CD4-positive, alpha-beta T cell (primary cell): ENCODE measurements around the gene TTLL11. TPM values are rescaled to one million over a fixed set of nuclear protein-coding genes. Genes with fewer than 3 reads are reported as not detected.
"Not testable (repeated sequence)": the region's sequence is repeated elsewhere in the genome, so short reads cannot be mapped to it uniquely, and the experiment has no call there.

Experiments
- ATAC-seq: fragments of 200-7000 bp; cut with Tn5 transposase; one replicate; pipeline ENCODE4 v1.10.0; 2022; ENCODE audit warnings: mild to moderate bottlenecking; ENCODE audit not compliant: poor library complexity
- CTCF ChIA-PET: fragments of 350-600 bp; sonication (Branson Sonifier 250); formaldehyde crosslinking; loops from one replicate; lab custom pipeline; 2021; ENCODE audit warnings: antibody characterized with exemption, inconsistent platforms; lab: Charles Lee
- POLR2A ChIA-PET: fragments of 350-600 bp; sonication (Branson Sonifier 250); formaldehyde crosslinking; loops from one replicate; lab custom pipeline; 2021; ENCODE audit warnings: antibody characterized with exemption, inconsistent platforms; lab: Charles Lee
- DNase-seq, 14 experiments: peaks; one replicate each; pipeline ENCODE4 v3.0.0-alpha.2; 2013 to 2020; ENCODE audit warnings: mixed read lengths in 2 of 14
- H3K27ac ChIP-seq, 2 donors: one replicate each; pipeline versions ENCODE4 v1.5.1 to v1.7.0; 2013; ENCODE audit warnings: low read length in 2 of 2, low read depth in 1 of 2, mild to moderate bottlenecking in 1 of 2
- H3K27me3 ChIP-seq, 2 experiments: 1 replicate in 1 of 2; 2 replicates in 1 of 2; pipeline versions ENCODE4 v1.6.1 to v1.7.0; 2013; ENCODE audit warnings: low read length in 2 of 2, control low read depth in 1 of 2, mild to moderate bottlenecking in 1 of 2, moderate library complexity in 1 of 2; ENCODE audit not compliant: insufficient read depth in 2 of 2, control insufficient read depth in 1 of 2
- H3K36me3 ChIP-seq: one replicate; pipeline ENCODE4 v1.6.1; 2013; ENCODE audit warnings: low read length, control low read depth; ENCODE audit not compliant: insufficient read depth
- H3K4me1 ChIP-seq: one replicate; pipeline ENCODE4 v1.6.1; 2013; ENCODE audit warnings: low read length, control low read depth; ENCODE audit not compliant: insufficient read depth
- H3K4me3 ChIP-seq: one replicate; pipeline ENCODE4 v1.5.1; 2013; ENCODE audit warnings: mild to moderate bottlenecking, low read length, moderate library complexity
- H3K9me3 ChIP-seq, 2 experiments: 1 replicate in 1 of 2; 2 replicates in 1 of 2; pipeline versions ENCODE4 v1.6.1 to v1.7.0; 2013; ENCODE audit warnings: low read length in 2 of 2, mild to moderate bottlenecking in 2 of 2, control low read depth in 1 of 2, moderate library complexity in 1 of 2; ENCODE audit not compliant: control insufficient read depth in 1 of 2, insufficient read depth in 1 of 2
- H3K27ac Mint-ChIP-seq: one replicate; pipeline ENCODE4 v1.8.0; 2020; ENCODE audit warnings: mixed read lengths
- H3K27me3 Mint-ChIP-seq: one replicate; pipeline ENCODE4 v1.8.0; 2021; ENCODE audit warnings: mixed read lengths
- H3K36me3 Mint-ChIP-seq: one replicate; pipeline ENCODE4 v1.8.0; 2021; ENCODE audit warnings: low read depth, mixed read lengths
- H3K4me1 Mint-ChIP-seq: one replicate; pipeline ENCODE4 v1.8.0; 2021; ENCODE audit warnings: low read depth, mixed read lengths
- H3K4me3 Mint-ChIP-seq: one replicate; pipeline ENCODE4 v1.8.0; 2020; ENCODE audit warnings: mild to moderate bottlenecking, mixed read lengths
- H3K9me3 Mint-ChIP-seq: one replicate; pipeline ENCODE4 v1.8.0; 2020; ENCODE audit warnings: mixed read lengths
- intact Hi-C, 2 experiments: fragments of 100-400 bp; cut with DNase I in 1 of 2; cut with micrococcal nuclease in 1 of 2; formaldehyde crosslinking; loops; one replicate each; pipeline versions ENCODE4 v1.15.1 to v1.9.0; 2023 to 2025; cut with DNase I, micrococcal nuclease
- total RNA-seq, 174 experiments: library from RNA in 2 of 174; stranded (reverse) in 2 of 174; gene quantifications; one replicate each; pipeline ENCODE4 v1.2.3 and lab custom pipeline; 2021 to 2026
- TF ChIP-seq, protein P1 (sequence below): fragments of 200-600 bp; IDR thresholded peaks from one replicate; pipeline ENCODE4 v1.8.0; 2022; ENCODE audit warnings: antibody characterized with exemption, mild to moderate bottlenecking

The TTLL11 gene
- total RNA-seq, 2 experiments from 2014 or later: 1.6 to 2.3 TPM

DNA sequence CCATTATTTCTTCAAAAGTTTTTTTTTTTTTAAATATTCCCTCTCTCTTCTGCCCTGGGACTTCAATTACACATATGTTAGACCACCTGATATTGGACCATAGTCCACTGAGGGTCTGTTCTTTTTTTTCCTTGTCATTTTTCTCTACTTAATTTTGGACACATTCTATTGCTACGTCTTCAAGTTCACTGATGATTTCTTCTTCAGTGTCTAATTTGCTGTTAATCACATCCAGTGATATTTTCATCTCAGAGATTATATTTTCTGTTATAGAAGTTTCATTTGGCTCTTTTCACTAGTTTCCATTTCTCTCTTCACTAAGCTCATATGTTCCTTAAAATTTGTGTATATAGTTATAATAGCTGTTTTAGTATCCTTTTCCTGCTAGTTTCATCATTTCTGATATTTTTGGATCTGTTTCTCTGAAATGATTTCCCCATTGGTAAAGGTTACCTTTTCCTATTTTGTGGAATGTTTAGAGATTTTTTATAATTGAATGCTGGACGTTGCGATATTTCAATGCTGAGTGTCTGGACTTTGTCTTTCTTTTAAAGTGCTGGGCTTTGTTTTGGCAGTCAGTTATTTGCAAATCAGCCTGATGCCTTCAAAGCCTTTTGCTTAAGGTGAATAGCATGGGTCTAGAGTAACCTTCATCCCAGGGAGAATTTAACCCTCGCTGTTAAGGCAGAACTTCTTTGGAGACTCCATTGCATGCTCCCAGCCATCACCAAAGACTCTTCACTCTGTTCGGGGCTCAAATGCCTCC lies 111.8 kb downstream of the TTLL11 start:
- POLR2A ChIA-PET: no interaction called here
- no peak overlapping the region for H3K4me3 Mint-ChIP-seq
- Histone ChIP-seq H3K4me3 (no peak overlapping the region), H3K36me3 (no peaks in the 10 kb centered on the region), H3K27ac (no peak overlapping the region), H3K9me3 (peaks cover 3 to 10% of the 10 kb centered on the region in 2 experiments), H3K4me1 (no peaks in the 10 kb centered on the region), H3K27me3 (no peaks in the 10 kb centered on the region)
- H3K4me1 Mint-ChIP-seq: no peaks in the 10 kb centered on the region
- peaks cover 5% of the 10 kb centered on the region for H3K36me3 Mint-ChIP-seq
- CTCF ChIA-PET: no interaction called here
- TF ChIP-seq, protein P1, sequence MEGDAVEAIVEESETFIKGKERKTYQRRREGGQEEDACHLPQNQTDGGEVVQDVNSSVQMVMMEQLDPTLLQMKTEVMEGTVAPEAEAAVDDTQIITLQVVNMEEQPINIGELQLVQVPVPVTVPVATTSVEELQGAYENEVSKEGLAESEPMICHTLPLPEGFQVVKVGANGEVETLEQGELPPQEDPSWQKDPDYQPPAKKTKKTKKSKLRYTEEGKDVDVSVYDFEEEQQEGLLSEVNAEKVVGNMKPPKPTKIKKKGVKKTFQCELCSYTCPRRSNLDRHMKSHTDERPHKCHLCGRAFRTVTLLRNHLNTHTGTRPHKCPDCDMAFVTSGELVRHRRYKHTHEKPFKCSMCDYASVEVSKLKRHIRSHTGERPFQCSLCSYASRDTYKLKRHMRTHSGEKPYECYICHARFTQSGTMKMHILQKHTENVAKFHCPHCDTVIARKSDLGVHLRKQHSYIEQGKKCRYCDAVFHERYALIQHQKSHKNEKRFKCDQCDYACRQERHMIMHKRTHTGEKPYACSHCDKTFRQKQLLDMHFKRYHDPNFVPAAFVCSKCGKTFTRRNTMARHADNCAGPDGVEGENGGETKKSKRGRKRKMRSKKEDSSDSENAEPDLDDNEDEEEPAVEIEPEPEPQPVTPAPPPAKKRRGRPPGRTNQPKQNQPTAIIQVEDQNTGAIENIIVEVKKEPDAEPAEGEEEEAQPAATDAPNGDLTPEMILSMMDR: no peak
- ATAC-seq: no peak
- intact Hi-C loops: no loop called here
- no peak for DNase-seq
- H3K27me3 Mint-ChIP-seq: no peaks in the 10 kb centered on the region
- peaks cover 8% of the 10 kb centered on the region for H3K9me3 Mint-ChIP-seq
- no peak overlapping the region for H3K27ac Mint-ChIP-seq

DNA sequence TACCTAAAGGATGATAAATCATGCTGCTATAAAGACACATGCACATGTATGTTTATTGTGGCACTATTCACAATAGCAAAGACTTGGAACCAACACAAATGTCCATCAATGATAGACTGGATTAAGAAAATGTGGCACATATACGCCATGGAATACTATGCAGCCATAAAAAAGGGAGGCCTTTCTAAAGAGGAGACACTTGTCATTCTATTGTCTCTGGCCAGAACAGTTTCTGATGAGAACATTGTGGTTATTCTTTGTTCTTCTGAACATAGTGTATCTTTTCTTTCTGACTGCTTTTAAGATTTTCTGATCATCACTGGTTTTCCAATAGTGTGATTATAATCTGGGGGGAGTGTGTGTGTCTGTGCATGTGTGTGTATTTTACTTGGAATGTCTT lies 112.4 kb downstream of the TTLL11 start:
- peaks cover 3 to 10% of the 10 kb centered on the region in 2 experiments for H3K9me3 ChIP-seq
- H3K36me3 Mint-ChIP-seq, H3K27ac Mint-ChIP-seq, DNase-seq, ATAC-seq, CTCF ChIA-PET, H3K4me1 Mint-ChIP-seq, H3K9me3 Mint-ChIP-seq, H3K4me1 ChIP-seq, POLR2A ChIA-PET, H3K27me3 ChIP-seq, H3K4me3 Mint-ChIP-seq, intact Hi-C loops, H3K36me3 ChIP-seq, H3K27me3 Mint-ChIP-seq, H3K4me3 ChIP-seq, H3K27ac ChIP-seq: not testable (repeated sequence)

DNA sequence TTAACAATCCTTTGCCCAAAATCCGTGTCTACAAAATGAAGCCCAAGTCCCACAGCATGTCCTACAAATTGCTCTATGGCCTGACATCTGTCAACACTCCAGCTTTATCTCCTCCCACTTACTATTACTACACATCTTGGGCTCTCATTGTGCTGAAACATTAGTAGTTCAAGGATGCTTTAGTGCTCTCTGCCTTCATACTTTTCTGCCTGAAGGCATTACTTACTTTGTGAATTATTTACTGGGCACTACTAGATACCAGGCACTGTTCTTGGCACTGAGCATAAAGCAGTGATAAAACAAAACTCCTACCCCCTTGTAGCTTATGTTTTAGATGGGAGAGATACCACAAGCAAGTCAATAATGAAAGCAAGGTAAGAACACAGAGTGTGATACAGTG lies 113.4 kb downstream of the TTLL11 start:
- no peaks in the 10 kb centered on the region for H3K36me3 ChIP-seq
- no peak overlapping the region for H3K27ac Mint-ChIP-seq
- no peak overlapping the region for H3K4me3 ChIP-seq
- no peak overlapping the region for H3K4me3 Mint-ChIP-seq
- no peaks in the 10 kb centered on the region for H3K4me1 Mint-ChIP-seq
- no peaks in the 10 kb centered on the region for H3K27me3 ChIP-seq
- H3K27me3 Mint-ChIP-seq: no peaks in the 10 kb centered on the region
- ChIA-PET POLR2A (no interaction called here), CTCF (no interaction called here)
- peaks cover 3 to 10% of the 10 kb centered on the region in 2 experiments for H3K9me3 ChIP-seq
- peaks cover 5% of the 10 kb centered on the region for H3K36me3 Mint-ChIP-seq
- intact Hi-C loops: no loop called here
- no peaks in the 10 kb centered on the region for H3K4me1 ChIP-seq
- ATAC-seq (no peak), DNase-seq (no peak)
- TF ChIP-seq, protein P1: no peak
- peaks cover 8% of the 10 kb centered on the region for H3K9me3 Mint-ChIP-seq
- no peak overlapping the region for H3K27ac ChIP-seq

GRCh38 chr9:121976751-121977150 lies 116.4 kb downstream of the TTLL11 start:
- CTCF ChIA-PET: no interaction called here
- Histone ChIP-seq H3K4me1 (no peaks in the 10 kb centered on the region), H3K27me3 (no peaks in the 10 kb centered on the region), H3K27ac (no peak overlapping the region), H3K9me3 (peaks cover 0 to 10% of the 10 kb centered on the region in 2 experiments), H3K4me3 (no peak overlapping the region), H3K36me3 (no peaks in the 10 kb centered on the region)
- Mint-ChIP-seq H3K9me3 (peaks cover 5% of the 10 kb centered on the region), H3K4me3 (no peak overlapping the region), H3K4me1 (no peaks in the 10 kb centered on the region), H3K27ac (no peak overlapping the region), H3K27me3 (no peaks in the 10 kb centered on the region), H3K36me3 (no peaks in the 10 kb centered on the region)
- intact Hi-C loops: no loop called here
- TF ChIP-seq, protein P1: no peak
- POLR2A ChIA-PET: no interaction called here
- DNase-seq (no peak), ATAC-seq (no peak)
